Measurements from ENCODE around the gene C3. TPM values are rescaled to one million over a fixed set of nuclear protein-coding genes. Genes with fewer than 3 reads are reported as not detected.

Gene C3
- polyA plus RNA-seq, 2 donors = 25.6 to 137 TPM

DNA sequence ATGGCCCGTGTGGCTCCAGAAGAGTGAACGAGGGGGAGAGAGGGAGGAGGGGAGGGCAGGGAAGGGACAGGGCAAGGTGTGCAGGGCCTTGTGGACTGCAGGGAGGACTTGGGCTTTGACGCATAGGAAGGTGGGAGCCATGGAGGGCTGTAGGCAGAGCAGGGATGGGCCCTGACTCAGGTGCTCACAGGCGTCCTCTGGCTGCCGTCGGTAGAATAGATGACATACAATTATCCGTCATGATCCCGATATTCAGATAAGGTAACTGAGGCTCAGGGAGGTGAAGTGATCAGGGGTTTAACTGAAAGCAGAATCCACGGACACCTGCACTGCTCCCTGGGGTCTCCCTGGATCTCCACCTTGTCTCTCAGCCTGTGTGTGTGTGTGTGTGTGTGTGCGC is 3.4 kb downstream of the C3 start:
- Histone ChIP-seq H3K27me3 (ENCODE audit: control insufficient read depth in 1 of 2, insufficient read depth in 2 of 2, low read length in 2 of 2) (no peaks in the 10 kb centered on the region), H3K4me3 (ENCODE audit: low read depth in 1 of 2, low read length in 2 of 2) (no peak overlapping the region), H3K9me3 (ENCODE audit: control insufficient read depth in 2 of 2, insufficient read depth in 1 of 2, low read depth in 1 of 2, low read length in 1 of 2) (peaks cover 0 to 6% of the 10 kb centered on the region in 2 donors), H3K27ac (ENCODE audit: low read depth in 2 of 2, low read length in 1 of 2) (no peak overlapping the region), H3K4me1 (ENCODE audit: control insufficient read depth in 2 of 2, insufficient read depth in 2 of 2, low read length in 1 of 2) (peaks cover 0 to 8% of the 10 kb centered on the region in 2 donors), H3K36me3 (ENCODE audit: control insufficient read depth in 2 of 2, insufficient read depth in 2 of 2, low read length in 1 of 2) (no peaks in the 10 kb centered on the region)
- 71 to 76% methylated on average over 10 of the region's 10 CpGs for WGBS, 2 donors

GRCh38 chr19:6716610-6716970 is 3.9 kb downstream of the C3 start:
- Histone ChIP-seq H3K27me3 (ENCODE audit: control insufficient read depth in 1 of 2, insufficient read depth in 2 of 2, low read length in 2 of 2) (no peaks in the 10 kb centered on the region), H3K4me1 (ENCODE audit: control insufficient read depth in 2 of 2, insufficient read depth in 2 of 2, low read length in 1 of 2) (peaks cover 0 to 8% of the 10 kb centered on the region in 2 donors), H3K27ac (ENCODE audit: low read depth in 2 of 2, low read length in 1 of 2) (no peak overlapping the region), H3K36me3 (ENCODE audit: control insufficient read depth in 2 of 2, insufficient read depth in 2 of 2, low read length in 1 of 2) (no peaks in the 10 kb centered on the region), H3K4me3 (ENCODE audit: low read depth in 1 of 2, low read length in 2 of 2) (no peak overlapping the region), H3K9me3 (ENCODE audit: control insufficient read depth in 2 of 2, insufficient read depth in 1 of 2, low read depth in 1 of 2, low read length in 1 of 2) (peaks cover 0 to 6% of the 10 kb centered on the region in 2 donors)
- 67 to 75% methylated on average over 6 of the region's 6 CpGs for WGBS, 2 donors

GRCh38 chr19:6714749-6715555 is 5.5 kb downstream of the C3 start:
- Histone ChIP-seq H3K9me3 (ENCODE audit: control insufficient read depth in 2 of 2, insufficient read depth in 1 of 2, low read depth in 1 of 2, low read length in 1 of 2) (peaks cover 0 to 6% of the 10 kb centered on the region in 2 donors), H3K4me3 (ENCODE audit: low read depth in 1 of 2, low read length in 2 of 2) (no peak overlapping the region), H3K36me3 (ENCODE audit: control insufficient read depth in 2 of 2, insufficient read depth in 2 of 2, low read length in 1 of 2) (no peaks in the 10 kb centered on the region), H3K4me1 (ENCODE audit: control insufficient read depth in 2 of 2, insufficient read depth in 2 of 2, low read length in 1 of 2) (peaks cover 0 to 8% of the 10 kb centered on the region in 2 donors), H3K27ac (ENCODE audit: low read depth in 2 of 2, low read length in 1 of 2) (no peak overlapping the region), H3K27me3 (ENCODE audit: control insufficient read depth in 1 of 2, insufficient read depth in 2 of 2, low read length in 2 of 2) (no peaks in the 10 kb centered on the region)
- WGBS, 2 donors = 87 to 88% methylated on average over 11 of the region's 11 CpGs

- peaks cover 0 to 5% of the 10 kb centered on the region in 2 donors for H3K4me1 ChIP-seq (ENCODE audit: control insufficient read depth in 2 of 2, insufficient read depth in 2 of 2, low read length in 1 of 2)
- H3K27me3 ChIP-seq (ENCODE audit: control insufficient read depth in 1 of 2, insufficient read depth in 2 of 2, low read length in 2 of 2) = no peaks in the 10 kb centered on the region
- H3K9me3 ChIP-seq (ENCODE audit: control insufficient read depth in 2 of 2, insufficient read depth in 1 of 2, low read depth in 1 of 2, low read length in 1 of 2) = peaks cover 0 to 6% of the 10 kb centered on the region in 2 donors
- no peak overlapping the region for H3K4me3 ChIP-seq (ENCODE audit: low read depth in 1 of 2, low read length in 2 of 2)
- WGBS, 2 donors = 68 to 74% methylated on average over 24 of the region's 24 CpGs
- H3K27ac ChIP-seq (ENCODE audit: low read depth in 2 of 2, low read length in 1 of 2) = no peak overlapping the region
- no peaks in the 10 kb centered on the region for H3K36me3 ChIP-seq (ENCODE audit: control insufficient read depth in 2 of 2, insufficient read depth in 2 of 2, low read length in 1 of 2)
These were observed 6.4 kb downstream of the C3 start for GRCh38 chr19:6713773-6714692.

DNA sequence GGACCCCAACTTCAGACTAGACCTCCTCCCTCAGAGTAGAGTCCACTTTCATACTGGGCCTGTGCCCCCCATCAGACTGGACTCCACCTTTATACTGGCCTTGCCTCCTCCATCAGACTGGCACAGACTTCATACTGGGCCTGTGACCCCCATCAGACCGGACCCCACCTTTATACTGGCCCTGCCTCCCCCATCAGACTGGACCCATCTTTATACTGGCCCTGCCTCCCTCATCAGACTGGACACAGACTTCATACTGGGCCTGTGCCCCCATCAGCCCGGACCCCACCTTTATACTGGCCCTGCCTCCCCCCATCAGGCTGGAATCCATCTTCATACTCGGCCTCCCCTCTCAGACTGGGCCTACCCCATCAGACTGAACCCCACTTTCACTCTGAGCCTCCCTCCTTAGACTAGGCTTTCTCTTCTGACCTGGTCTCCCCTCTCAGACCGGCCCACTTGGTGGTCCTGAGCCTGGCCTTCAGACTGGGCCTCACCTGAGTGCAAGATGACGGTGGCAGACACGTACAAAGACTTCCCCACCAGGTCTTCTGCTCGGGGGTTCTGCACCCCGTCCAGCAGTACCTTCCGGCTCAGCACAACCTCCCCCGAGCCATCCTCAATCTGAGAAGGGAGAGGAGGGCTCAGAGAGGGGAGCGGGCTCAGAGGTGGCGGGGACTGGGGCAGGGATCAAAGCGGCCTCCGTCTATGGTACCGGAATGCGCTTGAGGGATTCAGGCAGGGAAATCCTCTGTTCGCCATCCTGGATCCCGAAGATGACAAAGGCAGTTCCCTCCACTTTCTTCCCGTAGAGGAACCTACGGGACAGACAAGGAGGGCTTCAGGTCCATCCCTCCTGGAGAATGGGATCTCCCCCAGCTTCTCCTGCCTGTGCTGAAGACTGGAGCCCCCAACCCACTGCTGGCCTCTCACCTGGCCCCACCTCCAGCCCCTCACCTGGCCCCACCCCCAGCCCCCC is 7.5 kb downstream of the C3 start:
- Histone ChIP-seq H3K4me3 (ENCODE audit: low read depth in 1 of 2, low read length in 2 of 2) (no peak overlapping the region), H3K9me3 (ENCODE audit: control insufficient read depth in 2 of 2, insufficient read depth in 1 of 2, low read depth in 1 of 2, low read length in 1 of 2) (peaks cover 0 to 6% of the 10 kb centered on the region in 2 donors), H3K36me3 (ENCODE audit: control insufficient read depth in 2 of 2, insufficient read depth in 2 of 2, low read length in 1 of 2) (no peaks in the 10 kb centered on the region), H3K27ac (ENCODE audit: low read depth in 2 of 2, low read length in 1 of 2) (no peak overlapping the region), H3K4me1 (ENCODE audit: control insufficient read depth in 2 of 2, insufficient read depth in 2 of 2, low read length in 1 of 2) (peaks cover 0 to 2% of the 10 kb centered on the region in 2 donors), H3K27me3 (ENCODE audit: control insufficient read depth in 1 of 2, insufficient read depth in 2 of 2, low read length in 2 of 2) (no peaks in the 10 kb centered on the region)
- 90 to 91% methylated on average over 19 to 20 of the region's 20 CpGs for WGBS, 2 donors

DNA sequence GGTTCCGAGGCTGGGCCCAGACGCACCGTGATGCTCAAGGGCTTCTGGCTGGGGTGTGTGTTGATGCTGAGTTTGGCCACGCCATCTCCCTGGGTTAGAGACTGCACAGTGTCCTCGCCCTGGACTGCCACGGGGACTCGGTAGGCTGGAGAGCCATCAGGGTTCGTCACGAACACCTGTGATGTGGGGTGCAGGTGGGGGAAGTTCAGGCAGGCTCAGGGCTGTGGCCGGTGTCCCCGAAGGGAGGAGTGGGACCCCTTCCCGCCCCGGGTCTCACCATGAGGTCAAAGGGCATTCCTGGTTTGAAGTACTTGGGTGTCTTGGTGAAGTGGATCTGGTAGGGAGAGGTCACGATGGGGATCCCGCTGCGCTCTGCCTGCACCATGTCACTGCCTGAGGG is 8.2 kb downstream of the C3 start:
- WGBS, 2 donors = 86 to 93% methylated on average over 16 of the region's 16 CpGs
- Histone ChIP-seq H3K9me3 (ENCODE audit: control insufficient read depth in 2 of 2, insufficient read depth in 1 of 2, low read depth in 1 of 2, low read length in 1 of 2) (peaks cover 0 to under 1% of the 10 kb centered on the region in 2 donors), H3K4me3 (ENCODE audit: low read depth in 1 of 2, low read length in 2 of 2) (no peak overlapping the region), H3K27ac (ENCODE audit: low read depth in 2 of 2, low read length in 1 of 2) (no peak overlapping the region), H3K36me3 (ENCODE audit: control insufficient read depth in 2 of 2, insufficient read depth in 2 of 2, low read length in 1 of 2) (no peaks in the 10 kb centered on the region), H3K4me1 (ENCODE audit: control insufficient read depth in 2 of 2, insufficient read depth in 2 of 2, low read length in 1 of 2) (no peaks in the 10 kb centered on the region), H3K27me3 (ENCODE audit: control insufficient read depth in 1 of 2, insufficient read depth in 2 of 2, low read length in 2 of 2) (no peaks in the 10 kb centered on the region)

- Histone ChIP-seq H3K27ac (ENCODE audit: low read depth in 2 of 2, low read length in 1 of 2) (no peak overlapping the region), H3K9me3 (ENCODE audit: control insufficient read depth in 2 of 2, insufficient read depth in 1 of 2, low read depth in 1 of 2, low read length in 1 of 2) (no peaks in the 10 kb centered on the region), H3K4me3 (ENCODE audit: low read depth in 1 of 2, low read length in 2 of 2) (no peak overlapping the region), H3K36me3 (ENCODE audit: control insufficient read depth in 2 of 2, insufficient read depth in 2 of 2, low read length in 1 of 2) (no peaks in the 10 kb centered on the region), H3K4me1 (ENCODE audit: control insufficient read depth in 2 of 2, insufficient read depth in 2 of 2, low read length in 1 of 2) (no peaks in the 10 kb centered on the region), H3K27me3 (ENCODE audit: control insufficient read depth in 1 of 2, insufficient read depth in 2 of 2, low read length in 2 of 2) (no peaks in the 10 kb centered on the region)
- 76 to 81% methylated on average over 10 of the region's 10 CpGs for WGBS, 2 donors
These were observed 8.8 kb downstream of the C3 start for GRCh38 chr19:6711605-6712004.

DNA sequence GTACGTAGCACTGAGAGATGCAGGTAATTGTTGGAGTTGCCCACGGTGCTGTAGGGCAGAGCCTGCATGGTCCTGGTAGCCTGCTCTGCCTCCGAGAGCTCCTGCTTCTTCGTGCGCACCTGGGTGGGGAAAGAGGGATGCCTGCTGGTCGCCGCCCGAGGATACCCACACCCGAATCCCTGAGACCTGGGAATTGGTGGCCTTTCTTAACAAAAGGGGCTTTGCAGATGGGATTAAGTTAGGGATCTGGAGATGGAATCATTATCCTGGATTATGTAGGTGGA is 9.4 kb downstream of the C3 start:
- H3K4me3 ChIP-seq (ENCODE audit: low read depth in 1 of 2, low read length in 2 of 2) = no peak overlapping the region
- no peak overlapping the region for H3K27ac ChIP-seq (ENCODE audit: low read depth in 2 of 2, low read length in 1 of 2)
- H3K36me3 ChIP-seq (ENCODE audit: control insufficient read depth in 2 of 2, insufficient read depth in 2 of 2, low read length in 1 of 2) = no peaks in the 10 kb centered on the region
- H3K4me1 ChIP-seq (ENCODE audit: control insufficient read depth in 2 of 2, insufficient read depth in 2 of 2, low read length in 1 of 2) = no peaks in the 10 kb centered on the region
- H3K9me3 ChIP-seq (ENCODE audit: control insufficient read depth in 2 of 2, insufficient read depth in 1 of 2, low read depth in 1 of 2, low read length in 1 of 2) = no peaks in the 10 kb centered on the region
- no peaks in the 10 kb centered on the region for H3K27me3 ChIP-seq (ENCODE audit: control insufficient read depth in 1 of 2, insufficient read depth in 2 of 2, low read length in 2 of 2)
- WGBS, 2 donors = 52 to 55% methylated on average over 9 of the region's 9 CpGs
